ENCODE measurements around the gene ZNF234. TPM values are rescaled to one million over a fixed set of nuclear protein-coding genes. Genes with fewer than 3 reads are reported as not detected.

The ZNF234 gene
- total RNA-seq: 1 to 10 TPM; 6.0 TPM

DNA sequence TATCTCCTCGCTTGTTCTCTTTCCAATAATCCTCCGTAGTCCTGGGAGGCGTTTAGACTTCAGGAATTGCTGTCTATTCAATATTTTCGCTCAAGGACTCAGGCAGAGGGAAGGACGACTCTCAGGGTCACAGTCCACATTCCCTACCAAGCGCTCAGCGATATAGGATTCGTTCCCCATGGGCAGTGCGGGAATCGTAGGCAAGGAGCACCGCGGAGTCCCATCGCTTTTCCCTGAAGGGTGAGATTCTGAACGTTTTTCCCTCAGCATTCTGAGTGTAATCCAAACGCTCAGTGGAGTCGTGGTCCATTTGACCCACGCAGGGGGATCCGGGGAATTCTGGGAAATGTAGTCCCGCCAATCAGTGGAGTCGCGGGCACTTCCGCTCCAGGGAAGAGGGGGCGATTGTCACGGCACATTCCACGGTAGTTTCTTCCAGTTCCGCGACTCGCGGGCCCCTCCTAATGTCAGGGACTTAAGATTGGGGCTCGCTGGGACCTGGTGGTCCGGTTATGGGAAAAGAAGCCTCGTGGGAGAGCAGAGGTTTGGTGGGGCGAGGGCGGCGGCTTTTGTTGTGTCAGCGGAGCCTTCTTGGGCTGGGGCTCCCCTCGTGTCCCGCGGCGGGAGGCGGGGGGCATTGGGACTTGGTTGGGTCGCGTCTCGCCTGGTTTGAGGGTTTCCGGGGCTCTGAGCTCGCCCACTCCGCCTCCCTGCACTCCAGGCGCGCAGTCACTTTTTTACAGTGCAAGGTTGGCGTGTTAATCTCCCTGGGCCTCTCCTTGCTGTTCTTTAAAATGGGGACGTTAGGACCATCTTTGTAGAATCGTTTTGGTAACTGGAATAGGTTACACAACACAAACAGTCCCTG lies at the start of gene ZNF234:
Gene ZNF234, plus strand, starts transcription at position 364 of the 868 bp plus-strand sequence. CDS start 3,079 bp downstream, outside the sequence.
- Histone ChIP-seq H3K4me3 (peak within 1 kb of the TSS; percentile 92 to 95), H3K27me3 (no peaks in the 10 kb centered on the region), H3K4me1 (peaks cover 0 to 24% of the 10 kb centered on the region in 2 donors), H3K27ac (peak within 1 kb of the TSS; percentile 83 to 86), H3K9me3 (no peaks in the 10 kb centered on the region), H3K36me3 (peaks cover 18% of the 10 kb centered on the region)
- TF ChIP-seq, protein P1, sequence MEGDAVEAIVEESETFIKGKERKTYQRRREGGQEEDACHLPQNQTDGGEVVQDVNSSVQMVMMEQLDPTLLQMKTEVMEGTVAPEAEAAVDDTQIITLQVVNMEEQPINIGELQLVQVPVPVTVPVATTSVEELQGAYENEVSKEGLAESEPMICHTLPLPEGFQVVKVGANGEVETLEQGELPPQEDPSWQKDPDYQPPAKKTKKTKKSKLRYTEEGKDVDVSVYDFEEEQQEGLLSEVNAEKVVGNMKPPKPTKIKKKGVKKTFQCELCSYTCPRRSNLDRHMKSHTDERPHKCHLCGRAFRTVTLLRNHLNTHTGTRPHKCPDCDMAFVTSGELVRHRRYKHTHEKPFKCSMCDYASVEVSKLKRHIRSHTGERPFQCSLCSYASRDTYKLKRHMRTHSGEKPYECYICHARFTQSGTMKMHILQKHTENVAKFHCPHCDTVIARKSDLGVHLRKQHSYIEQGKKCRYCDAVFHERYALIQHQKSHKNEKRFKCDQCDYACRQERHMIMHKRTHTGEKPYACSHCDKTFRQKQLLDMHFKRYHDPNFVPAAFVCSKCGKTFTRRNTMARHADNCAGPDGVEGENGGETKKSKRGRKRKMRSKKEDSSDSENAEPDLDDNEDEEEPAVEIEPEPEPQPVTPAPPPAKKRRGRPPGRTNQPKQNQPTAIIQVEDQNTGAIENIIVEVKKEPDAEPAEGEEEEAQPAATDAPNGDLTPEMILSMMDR (IDR thresholded peaks at IDR 0.05): peak in 1 of 2 donors; percentile 22
- peak; percentile 78 for DNase-seq (ENCODE audit: low spot score)

DNA sequence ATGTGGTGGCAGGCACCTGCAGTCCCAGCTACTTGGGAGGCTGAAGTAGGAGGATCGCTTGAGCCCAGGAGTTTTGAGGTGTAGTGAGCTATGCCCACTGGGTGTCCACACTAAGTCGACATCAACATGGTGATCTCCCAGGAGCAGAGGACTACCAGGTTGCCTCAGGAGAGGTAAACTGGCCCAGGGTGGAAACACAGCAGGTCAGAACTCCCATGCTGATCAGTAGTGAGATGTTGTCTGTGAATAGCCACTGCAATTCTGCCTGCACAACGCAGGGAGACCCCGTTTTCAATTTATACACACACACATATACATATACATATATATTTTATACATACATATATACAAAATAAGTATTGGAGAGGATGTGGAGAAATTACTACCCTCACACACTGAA lies 49.2 kb upstream of the ZNF234 start:
- Histone ChIP-seq H3K36me3 (peaks cover under 1% of the 10 kb centered on the region), H3K27me3 (no peaks in the 10 kb centered on the region), H3K4me3 (no peak overlapping the region), H3K9me3 (no peaks in the 10 kb centered on the region), H3K27ac (no peak overlapping the region), H3K4me1 (peaks cover 0 to 11% of the 10 kb centered on the region in 2 donors)
- TF ChIP-seq, protein P1 (IDR thresholded peaks at IDR 0.05): no peak
- DNase-seq (ENCODE audit: low spot score): no peak

DNA sequence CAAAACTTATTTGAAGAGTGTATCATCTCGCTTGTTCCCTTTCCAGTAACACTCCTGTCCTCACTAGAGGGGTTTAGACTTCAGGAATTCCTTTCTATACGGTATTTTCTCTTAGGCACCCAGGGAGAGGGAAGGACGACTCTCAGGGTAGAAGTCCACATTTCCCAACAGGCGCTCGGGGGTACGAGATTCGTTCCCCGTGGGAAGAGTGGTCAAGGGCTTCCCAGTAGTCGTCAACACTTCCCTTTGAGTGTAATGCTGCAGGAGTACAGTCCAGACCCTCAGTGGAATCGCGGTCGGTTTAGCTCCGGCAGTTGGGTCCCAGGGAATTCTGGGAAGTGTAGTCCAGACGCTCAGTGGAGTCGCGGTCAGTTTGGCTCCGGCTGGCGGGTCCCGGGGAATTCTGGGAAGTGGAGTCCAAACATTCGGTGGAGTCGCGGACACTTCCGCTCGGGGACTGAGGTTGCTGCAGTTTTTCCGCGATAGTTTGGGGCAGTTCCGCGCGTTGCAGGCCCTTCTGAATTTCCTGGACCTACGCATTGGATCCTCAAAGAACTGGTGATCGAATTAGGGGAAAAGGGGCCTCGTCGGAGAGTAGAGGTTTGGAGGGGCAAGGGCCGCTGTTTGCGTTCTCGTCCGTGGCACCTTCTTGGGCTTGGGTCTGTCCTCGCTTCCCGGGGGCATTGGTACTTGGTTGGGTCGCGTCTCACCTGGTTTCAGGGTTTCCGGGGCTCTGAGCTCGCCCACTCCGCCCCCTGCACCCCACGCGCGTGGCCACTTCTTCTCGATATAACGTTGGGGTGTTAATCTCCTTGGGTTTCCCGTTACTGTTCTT lies 47.2 kb upstream of the ZNF234 start, which contains the start of gene ZNF224:
Gene ZNF224, plus strand, starts transcription at position 431 of the 835 bp plus-strand sequence. CDS start 3,513 bp downstream, outside the sequence.
- peak; percentile 93 for DNase-seq (ENCODE audit: low spot score)
- peak within 1 kb of the TSS; percentile 73 to 84 for H3K4me3 ChIP-seq
- peaks cover 0 to 11% of the 10 kb centered on the region in 2 donors for H3K4me1 ChIP-seq
- peak within 1 kb of the TSS; percentile 54 to 82 for H3K27ac ChIP-seq
- H3K27me3 ChIP-seq: no peaks in the 10 kb centered on the region
- TF ChIP-seq, protein P1 (IDR thresholded peaks at IDR 0.05): no peak
- no peaks in the 10 kb centered on the region for H3K9me3 ChIP-seq
- peaks cover 18% of the 10 kb centered on the region for H3K36me3 ChIP-seq

DNA sequence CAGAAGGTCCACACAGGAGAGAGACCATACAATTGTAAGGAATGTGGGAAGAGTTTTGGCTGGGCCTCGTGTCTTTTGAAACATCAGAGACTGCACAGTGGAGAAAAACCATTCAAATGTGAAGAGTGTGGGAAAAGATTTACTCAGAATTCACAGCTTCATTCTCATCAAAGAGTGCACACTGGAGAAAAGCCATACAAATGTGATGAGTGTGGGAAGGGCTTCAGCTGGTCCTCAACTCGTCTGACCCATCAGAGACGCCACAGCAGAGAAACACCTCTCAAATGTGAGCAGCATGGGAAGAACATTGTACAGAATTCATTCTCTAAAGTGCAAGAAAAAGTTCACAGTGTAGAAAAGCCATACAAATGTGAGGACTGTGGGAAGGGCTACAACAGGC lies 33.6 kb upstream of the ZNF234 start:
- no peak overlapping the region for H3K27ac ChIP-seq

DNA sequence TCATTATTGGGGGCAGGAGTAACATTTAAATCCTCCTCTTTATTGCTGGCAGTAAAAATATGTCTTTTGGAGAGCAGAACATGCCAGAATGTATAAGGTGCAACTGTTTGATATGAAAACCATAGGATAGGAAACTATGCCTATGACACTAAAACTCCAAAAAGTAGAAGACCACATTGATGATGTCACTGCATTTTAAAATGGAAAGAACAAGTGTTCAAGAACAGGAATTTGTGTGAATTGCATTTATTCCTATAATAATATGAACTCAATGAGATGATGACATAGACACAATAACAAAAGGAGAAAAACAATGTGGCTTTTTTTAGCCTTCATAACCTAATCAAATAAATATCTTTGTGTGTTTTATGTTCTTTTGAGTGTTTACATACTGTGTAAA lies 31.9 kb upstream of the ZNF234 start:
- H3K27me3 ChIP-seq: no peaks in the 10 kb centered on the region
- H3K4me3 ChIP-seq: no peak overlapping the region
- peaks cover 24 to 57% of the 10 kb centered on the region in 2 donors for H3K9me3 ChIP-seq
- DNase-seq (ENCODE audit: low spot score): no peak
- no peak overlapping the region for H3K27ac ChIP-seq
- peaks cover 29% of the 10 kb centered on the region for H3K36me3 ChIP-seq
- peaks cover 0 to 15% of the 10 kb centered on the region in 2 donors for H3K4me1 ChIP-seq
- TF ChIP-seq, protein P1 (IDR thresholded peaks at IDR 0.05): no peak

More for the DNA sequence above, 33.6 kb upstream of the ZNF234 start:
- H3K36me3 ChIP-seq: peaks cover 46% of the 10 kb centered on the region
- peaks cover 0 to 8% of the 10 kb centered on the region in 2 donors for H3K4me1 ChIP-seq
- TF ChIP-seq, protein P1 (IDR thresholded peaks at IDR 0.05): no peak
- peaks cover 24 to 70% of the 10 kb centered on the region in 2 donors for H3K9me3 ChIP-seq
- H3K4me3 ChIP-seq: no peak overlapping the region
- DNase-seq (ENCODE audit: low spot score): no peak
- no peaks in the 10 kb centered on the region for H3K27me3 ChIP-seq
